Measurements from ENCODE around the gene IDH2.
A peak's percentile ranks its signal among the peaks of the same experiment; 100 is the strongest.
"Not testable (repeated sequence)": the region's sequence is repeated elsewhere in the genome, so short reads cannot be mapped to it uniquely, and the experiment has no call there.

IDH2 gene

DNA sequence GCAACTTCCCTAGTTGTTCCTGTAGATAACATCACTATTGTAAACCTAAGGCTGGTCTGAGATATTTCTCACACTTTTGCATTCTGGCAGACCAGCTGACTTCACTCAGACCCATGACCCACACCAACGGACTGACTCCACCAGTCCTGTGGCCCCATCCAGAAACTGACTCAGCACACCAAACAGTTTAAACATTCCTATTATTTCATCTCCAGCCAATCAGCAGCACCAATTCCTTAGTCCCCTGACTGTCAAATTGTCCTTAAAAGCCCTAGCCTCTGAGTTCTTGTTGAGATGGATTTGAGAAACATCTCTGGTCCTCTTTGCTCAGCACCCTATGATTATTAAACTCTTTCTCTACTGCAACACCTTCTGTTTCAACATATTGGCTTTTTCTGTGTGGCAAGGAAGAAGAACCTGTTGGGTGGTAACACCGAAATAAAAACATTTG, 12.2 kb upstream of the IDH2 start:
- no peak for DNase-seq

DNA sequence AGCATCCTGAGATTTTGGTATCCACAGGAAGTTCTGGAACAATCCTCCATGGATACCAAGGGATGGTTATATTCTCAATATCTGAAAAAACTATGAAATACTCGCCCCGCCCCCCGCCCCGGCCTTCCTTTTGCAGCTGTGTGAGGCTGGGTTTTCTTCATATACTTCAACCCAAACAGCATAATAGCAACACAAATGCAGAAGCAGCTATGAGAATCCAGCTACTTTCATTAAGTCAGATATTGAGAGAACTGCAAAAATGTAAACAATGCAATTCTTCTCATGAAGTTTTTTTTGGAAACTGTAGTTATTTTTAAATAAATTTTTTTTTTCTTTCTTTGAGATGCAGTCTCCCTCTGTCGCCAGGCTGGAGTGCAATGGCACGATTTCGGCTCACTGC, 10.9 kb upstream of the IDH2 start:
- DNase-seq: no peak

DNA sequence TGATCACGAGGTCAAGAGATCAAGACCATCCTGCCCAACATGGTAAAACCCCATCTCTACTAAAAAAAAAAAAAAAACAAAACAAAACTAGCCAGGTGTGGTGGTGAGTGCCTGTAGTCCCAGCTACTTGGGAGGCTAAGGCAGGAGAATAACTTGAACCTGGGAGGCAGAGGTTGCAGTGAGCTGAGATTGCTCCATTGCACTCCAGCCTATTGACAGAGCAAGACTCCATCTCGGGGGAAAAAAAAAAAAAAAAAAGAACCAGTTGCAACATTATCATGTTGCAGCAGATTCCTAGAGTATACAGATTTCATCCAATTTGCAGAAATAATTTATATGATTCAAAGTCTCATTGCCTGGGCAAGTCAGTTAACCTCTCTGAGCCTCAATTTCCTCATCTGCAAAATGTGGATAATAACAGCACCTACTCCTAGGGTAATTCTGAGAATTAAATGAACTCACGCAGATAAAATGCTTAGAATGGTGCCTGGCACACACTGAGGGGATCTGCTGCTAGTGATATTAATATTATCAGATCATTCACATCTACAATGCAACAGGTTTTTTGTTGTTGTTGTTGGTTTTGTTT, 7.0 kb upstream of the IDH2 start:
- not testable (repeated sequence) for DNase-seq

GRCh38 chr15:90108038-90108437, 5.8 kb upstream of the IDH2 start:
- not testable (repeated sequence) for DNase-seq

DNA sequence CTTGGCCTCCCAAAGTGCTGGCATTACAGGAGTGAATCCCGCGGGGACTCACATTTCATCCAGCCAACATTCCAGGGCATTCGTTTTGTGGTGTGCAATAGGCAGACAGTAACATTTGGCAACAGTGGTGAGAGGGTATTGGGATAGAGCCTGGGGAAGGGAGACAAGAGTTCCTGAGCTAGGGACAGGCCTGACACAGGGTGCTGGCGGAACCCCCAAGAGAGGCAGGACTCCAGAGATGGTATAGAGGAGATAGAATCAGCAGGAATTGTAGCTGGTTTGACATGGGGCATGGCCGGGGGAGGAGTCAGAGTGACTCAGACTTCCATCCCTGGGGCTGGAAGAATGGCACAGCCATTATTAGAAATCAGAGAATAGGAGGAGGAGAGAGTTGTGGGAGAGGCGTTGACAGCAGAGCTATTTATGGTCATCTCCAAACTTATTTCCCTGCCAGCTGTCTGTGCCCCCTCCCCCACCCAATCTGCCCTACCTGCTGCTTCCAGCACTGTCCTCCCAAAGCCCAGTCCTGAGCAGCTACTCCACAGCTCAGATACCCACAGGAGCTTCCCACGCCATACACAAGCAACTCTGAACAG, 4.4 kb upstream of the IDH2 start:
- peak in 1 of 14 donors; percentile 18 for DNase-seq

DNA sequence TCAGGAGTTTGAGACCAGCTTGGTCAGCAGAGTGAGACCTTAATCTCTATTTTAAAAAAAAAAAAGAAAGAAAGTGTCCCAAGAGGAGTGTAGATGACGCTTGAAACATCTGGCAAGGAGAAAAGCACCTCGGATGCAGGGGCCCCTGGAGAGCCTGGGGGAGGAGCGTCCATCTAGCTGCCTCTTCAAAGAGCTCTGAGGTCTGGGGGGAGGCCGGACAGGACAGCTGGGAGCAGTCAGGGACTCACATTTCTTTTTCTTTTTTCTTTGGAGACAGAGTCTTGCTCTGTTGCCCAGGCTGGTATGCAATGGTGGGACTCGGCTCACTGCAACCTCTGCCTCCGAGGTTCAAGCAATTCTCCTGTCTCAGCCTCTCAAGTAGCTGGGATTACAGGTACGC, 3.3 kb upstream of the IDH2 start:
- DNase-seq: no peak

- DNase-seq: no peak
Observed at GRCh38 chr15:90104551-90104950, 2.3 kb upstream of the IDH2 start.

- DNase-seq: no peak
Observed at GRCh38 chr15:90103701-90104329, 1.5 kb upstream of the IDH2 start.

- DNase-seq: peak in 12 of 14 donors; percentile 57 to 86 (median 76)
Observed at GRCh38 chr15:90101130-90101968, 919 bp downstream of the IDH2 start.

- peak in 8 of 14 donors; percentile 26 to 63 (median 50) for DNase-seq
Observed at GRCh38 chr15:90099868-90100831, 2.1 kb downstream of the IDH2 start.

GRCh38 chr15:90099072-90099867, 3.0 kb downstream of the IDH2 start:
- no peak for DNase-seq

DNA sequence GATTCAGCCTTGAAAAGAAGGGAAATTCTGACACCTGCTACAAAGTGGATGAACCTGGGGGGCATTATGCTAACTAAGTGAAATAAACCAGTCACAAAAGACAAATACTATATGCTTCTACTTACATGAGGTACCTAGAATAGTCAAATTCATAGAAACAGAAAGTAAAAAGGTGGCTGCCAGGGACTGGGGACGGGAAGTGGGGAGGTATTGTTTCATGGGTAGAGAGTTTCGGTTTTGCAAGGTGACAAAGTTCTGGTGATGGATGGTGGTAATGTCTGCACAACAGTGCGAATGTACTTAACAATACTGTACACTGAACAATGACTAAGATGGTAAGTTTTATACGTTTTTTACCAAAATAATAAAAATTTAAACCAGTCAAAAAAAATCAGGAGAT, 4.8 kb downstream of the IDH2 start:
- DNase-seq: no peak

GRCh38 chr15:90095521-90095959, 6.7 kb downstream of the IDH2 start:
- no peak for DNase-seq

- no peak for DNase-seq
Observed at GRCh38 chr15:90091156-90091931, 10.9 kb downstream of the IDH2 start.

- no peak for DNase-seq
Observed at GRCh38 chr15:90090226-90090848, 11.9 kb downstream of the IDH2 start.

DNA sequence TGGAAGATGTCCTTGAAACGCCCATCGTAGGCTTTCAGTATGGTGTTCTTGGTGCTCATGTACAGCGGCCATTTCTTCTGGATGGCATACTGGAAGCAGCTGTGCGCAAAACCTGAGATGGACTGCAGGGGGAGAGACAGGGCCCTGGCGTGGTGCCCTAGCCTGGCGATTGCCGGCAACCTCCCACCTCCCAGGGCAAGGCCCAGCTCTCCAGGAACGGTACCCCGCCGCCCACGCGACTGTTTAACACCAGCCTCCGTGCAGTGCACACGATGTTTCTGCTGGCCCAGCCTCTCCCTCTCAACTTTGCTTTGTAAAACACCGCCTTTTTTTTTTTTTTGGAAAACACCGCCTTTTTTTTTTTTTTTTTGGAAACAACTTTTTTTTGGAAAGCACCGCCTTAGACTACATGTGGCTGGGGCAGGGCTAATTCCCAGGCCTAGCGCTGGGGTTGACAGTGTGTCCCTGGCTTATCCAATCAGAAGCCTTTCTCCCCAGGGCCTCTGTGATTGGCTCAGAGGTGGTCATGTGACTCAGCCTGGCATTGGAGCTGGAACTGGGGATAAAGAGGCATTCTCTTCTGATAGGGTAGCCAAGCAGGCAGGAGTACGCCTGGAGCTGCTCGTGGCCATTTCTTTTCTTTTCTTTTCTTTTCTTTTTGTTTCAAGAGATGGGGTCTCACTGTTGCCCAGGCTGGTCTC, 14.7 kb downstream of the IDH2 start:
- DNase-seq: no peak

- DNase-seq: peak in 1 of 14 donors; percentile 16
Observed at GRCh38 chr15:90086868-90087268, 15.4 kb downstream of the IDH2 start.

DNA sequence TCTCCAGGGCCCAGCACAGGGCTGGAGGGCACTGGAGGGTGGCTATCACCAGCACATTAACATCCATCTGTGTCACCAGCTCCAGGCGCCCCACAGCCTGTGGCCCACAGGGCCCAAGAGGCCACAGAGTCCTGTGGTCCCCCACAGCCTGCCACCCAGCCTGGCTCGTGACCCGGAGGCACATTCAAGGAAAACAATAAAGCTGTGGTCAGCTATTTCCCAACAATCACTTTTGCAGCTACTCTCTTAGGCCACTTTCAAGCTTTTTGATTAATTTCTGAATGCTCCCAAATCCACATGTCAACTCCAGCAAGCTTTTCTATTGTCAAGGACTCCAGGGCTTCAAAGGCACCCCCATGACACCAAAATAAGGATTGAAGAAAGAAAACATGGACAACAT, 16.7 kb downstream of the IDH2 start:
- DNase-seq: no peak

GRCh38 chr15:90084876-90085423, 17.3 kb downstream of the IDH2 start:
- no peak for DNase-seq

Measured in C1 segment of cervical spinal cord (tissue), 14 donors.